Left ventricle myocardium inferior (tissue), 1 donor: Measurements from ENCODE around the gene ARMC9. TPM values are rescaled to one million over a fixed set of nuclear protein-coding genes. Genes with fewer than 3 reads are reported as not detected.

ENCODE experiments used
- DNase-seq: peaks from one replicate; pipeline ENCODE4 v3.0.0-alpha.2; 2020
- H3K27ac ChIP-seq: fragments of 200-600 bp; replicated peaks from 2 replicates; pipeline ENCODE4 v1.8.0; 2021
- H3K27me3 ChIP-seq: fragments of 200-600 bp; 2 replicates; pipeline ENCODE4 v1.8.0; 2021; ENCODE audit warnings: low read depth
- H3K36me3 ChIP-seq: fragments of 200-600 bp; 2 replicates; pipeline ENCODE4 v1.8.0; 2021
- H3K4me1 ChIP-seq: fragments of 200-600 bp; 2 replicates; pipeline ENCODE4 v1.8.0; 2021
- H3K4me3 ChIP-seq: fragments of 200-600 bp; 2 replicates; pipeline ENCODE4 v1.8.0; 2021; ENCODE audit warnings: mild to moderate bottlenecking, moderate library complexity
- H3K9me3 ChIP-seq: fragments of 200-600 bp; replicated peaks from 2 replicates; pipeline ENCODE4 v1.8.0; 2021
- intact Hi-C: fragments of 100-400 bp; cut with micrococcal nuclease; formaldehyde crosslinking; loops from one replicate; pipeline ENCODE4 v1.11.0; 2022
- total RNA-seq: library from RNA; stranded (reverse); fragmentation: NEBNext Ultra II Directional; extraction: Animal tissue kit (Norgen Biotek cat#: 25700); gene quantifications from one replicate; pipeline ENCODE4 v1.2.1, GENCODE V29; 2021
- TF ChIP-seq, protein P1 (sequence below): fragments of 200-600 bp; IDR thresholded peaks from 2 replicates; pipeline ENCODE4 v1.8.0; 2021; ENCODE audit warnings: antibody characterized with exemption, mild to moderate bottlenecking, borderline replicate concordance
- donor health status: DM: no; HTN: yes; CAD: no; lungs with severe emphysema.

ARMC9 gene
- total RNA-seq, 1 donor from 2014 or later, result 3.1 TPM

- Histone ChIP-seq H3K36me3 (no peaks in the 10 kb centered on the region), H3K27me3 (no peaks in the 10 kb centered on the region), H3K4me3 (no peak overlapping the region), H3K9me3 (peaks cover 13% of the 10 kb centered on the region), H3K4me1 (peaks cover 5% of the 10 kb centered on the region), H3K27ac (peak overlapping the region; percentile 66)
- TF ChIP-seq, protein P1, sequence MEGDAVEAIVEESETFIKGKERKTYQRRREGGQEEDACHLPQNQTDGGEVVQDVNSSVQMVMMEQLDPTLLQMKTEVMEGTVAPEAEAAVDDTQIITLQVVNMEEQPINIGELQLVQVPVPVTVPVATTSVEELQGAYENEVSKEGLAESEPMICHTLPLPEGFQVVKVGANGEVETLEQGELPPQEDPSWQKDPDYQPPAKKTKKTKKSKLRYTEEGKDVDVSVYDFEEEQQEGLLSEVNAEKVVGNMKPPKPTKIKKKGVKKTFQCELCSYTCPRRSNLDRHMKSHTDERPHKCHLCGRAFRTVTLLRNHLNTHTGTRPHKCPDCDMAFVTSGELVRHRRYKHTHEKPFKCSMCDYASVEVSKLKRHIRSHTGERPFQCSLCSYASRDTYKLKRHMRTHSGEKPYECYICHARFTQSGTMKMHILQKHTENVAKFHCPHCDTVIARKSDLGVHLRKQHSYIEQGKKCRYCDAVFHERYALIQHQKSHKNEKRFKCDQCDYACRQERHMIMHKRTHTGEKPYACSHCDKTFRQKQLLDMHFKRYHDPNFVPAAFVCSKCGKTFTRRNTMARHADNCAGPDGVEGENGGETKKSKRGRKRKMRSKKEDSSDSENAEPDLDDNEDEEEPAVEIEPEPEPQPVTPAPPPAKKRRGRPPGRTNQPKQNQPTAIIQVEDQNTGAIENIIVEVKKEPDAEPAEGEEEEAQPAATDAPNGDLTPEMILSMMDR, result no peak
- intact Hi-C loops, result no loop called here
- peak; percentile 64 for DNase-seq
Observed at GRCh38 chr2:231387904-231388724, 189.7 kb downstream of the ARMC9 start.

DNA sequence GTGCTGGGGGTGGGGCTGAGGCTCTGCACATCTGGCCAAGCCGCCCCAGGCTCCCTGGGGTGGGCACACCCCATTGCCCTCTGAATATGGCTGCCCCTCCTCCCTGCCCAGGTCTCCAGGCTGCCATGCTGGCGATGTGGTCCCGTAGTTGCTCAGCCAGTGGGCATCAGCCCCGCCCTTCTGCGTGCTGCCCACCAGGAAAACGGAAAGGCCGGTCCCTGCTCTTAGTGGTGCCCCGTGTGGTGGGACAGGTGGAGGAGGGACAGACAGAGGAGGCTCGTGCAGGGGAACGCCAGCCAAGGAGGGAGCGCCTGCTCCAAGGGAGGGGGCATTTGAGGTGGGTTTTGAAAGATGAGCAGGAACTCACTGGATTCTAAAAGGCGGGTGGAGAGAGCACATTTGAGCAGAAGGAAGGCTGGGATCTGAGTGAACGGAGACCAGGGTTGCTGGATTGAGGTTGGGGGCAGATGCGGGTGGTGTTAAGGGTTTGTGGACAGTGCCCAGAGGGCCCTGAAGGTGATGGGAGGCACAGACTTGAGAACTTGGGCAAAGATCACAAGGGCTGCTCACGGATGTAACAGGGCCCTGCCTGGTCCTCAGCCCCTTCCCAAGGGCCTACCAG is 190.4 kb downstream of the ARMC9 start:
- intact Hi-C loops, result no loop called here
- Histone ChIP-seq H3K4me3 (no peak overlapping the region), H3K9me3 (peaks cover 13% of the 10 kb centered on the region), H3K36me3 (no peaks in the 10 kb centered on the region), H3K27me3 (peaks cover under 1% of the 10 kb centered on the region), H3K27ac (peak overlapping the region; percentile 66), H3K4me1 (peaks cover 5% of the 10 kb centered on the region)
- no peak for DNase-seq
- TF ChIP-seq, protein P1, result no peak

- intact Hi-C loops, result no loop called here
- Histone ChIP-seq H3K36me3 (no peaks in the 10 kb centered on the region), H3K9me3 (peaks cover 1% of the 10 kb centered on the region), H3K4me1 (peaks cover 12% of the 10 kb centered on the region), H3K4me3 (no peak overlapping the region), H3K27ac (no peak overlapping the region), H3K27me3 (peaks cover 19% of the 10 kb centered on the region)
- TF ChIP-seq, protein P1, result no peak
- DNase-seq, result no peak
Observed at GRCh38 chr2:231390667-231391066, 192.2 kb downstream of the ARMC9 start.

- TF ChIP-seq, protein P1, result no peak
- Histone ChIP-seq H3K36me3 (no peaks in the 10 kb centered on the region), H3K27me3 (peaks cover 28% of the 10 kb centered on the region), H3K9me3 (no peaks in the 10 kb centered on the region), H3K4me3 (no peak overlapping the region), H3K4me1 (peaks cover 20% of the 10 kb centered on the region), H3K27ac (no peak overlapping the region)
- intact Hi-C loops, result no loop called here
- DNase-seq, result no peak
Observed at GRCh38 chr2:231391981-231392380, 193.6 kb downstream of the ARMC9 start.

GRCh38 chr2:231392431-231393148 is 194.2 kb downstream of the ARMC9 start:
- DNase-seq, result no peak
- H3K27ac ChIP-seq, result no peak overlapping the region

More at GRCh38 chr2:231392431-231393148, 194.2 kb downstream of the ARMC9 start:
- TF ChIP-seq, protein P1, result no peak
- H3K9me3 ChIP-seq, result no peaks in the 10 kb centered on the region
- no peaks in the 10 kb centered on the region for H3K36me3 ChIP-seq
- H3K4me1 ChIP-seq, result peaks cover 20% of the 10 kb centered on the region
- intact Hi-C loops, result no loop called here
- H3K27me3 ChIP-seq, result peaks cover 28% of the 10 kb centered on the region
- H3K4me3 ChIP-seq, result no peak overlapping the region
